NCI-H2107 (cell line): ENCODE data around the gene KNTC1.
"Not testable (repeated sequence)": the region's sequence is repeated elsewhere in the genome, so short reads cannot be mapped to it uniquely, and the experiment has no call there.

Experiments used
- DNase-seq: peaks from one replicate; lab custom pipeline; 2025; lab: John Stamatoyannopoulos, UW

Gene KNTC1

DNA sequence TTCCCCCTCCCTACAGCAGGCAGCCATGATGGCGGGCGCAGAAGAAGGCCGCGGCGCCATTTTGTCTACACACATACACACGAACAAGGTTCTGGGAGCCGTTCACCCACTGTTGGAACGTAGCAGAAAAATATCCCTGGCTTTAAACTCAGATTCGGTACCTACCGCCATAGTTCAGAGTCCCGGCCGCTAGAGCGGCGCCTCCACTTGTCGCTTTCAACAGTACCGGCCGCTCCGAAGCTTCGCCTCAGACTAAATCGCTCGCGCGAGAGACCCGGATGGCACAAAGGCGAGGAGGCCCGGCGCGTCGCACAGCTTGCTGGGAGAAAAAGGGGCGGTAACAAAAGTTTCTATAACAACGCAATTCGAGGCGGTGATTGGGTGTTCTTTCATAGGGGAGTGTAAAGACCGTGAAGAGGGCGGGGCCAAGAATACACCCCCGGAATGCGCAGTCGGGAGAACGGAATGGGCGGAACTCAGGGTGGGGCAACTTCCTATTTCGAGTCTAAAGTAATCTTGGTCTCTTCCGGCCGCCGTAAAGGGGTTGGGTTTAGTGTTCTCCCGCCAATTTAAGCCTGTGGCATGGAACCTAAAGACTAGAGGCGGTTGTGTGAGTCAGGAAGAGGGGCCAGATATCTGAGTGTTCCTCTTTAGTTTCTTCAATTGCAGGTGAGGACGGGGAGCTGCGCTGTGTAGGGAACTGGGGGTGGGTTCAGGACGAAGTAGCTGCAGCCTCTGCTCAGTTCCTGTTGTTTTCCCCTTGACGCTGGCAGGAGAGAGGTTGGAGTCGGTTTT lies at the start of gene KNTC1, which contains the start of gene RSRC2:
Gene KNTC1, plus strand, starts transcription at position 567 of the 795 bp plus-strand sequence. CDS start 2,815 bp downstream, outside the sequence.
Gene RSRC2, minus strand, starts transcription at position 254 of the 795 bp plus-strand sequence. Its CDS starts 83 bp downstream, at position 171.
- peak; percentile 99 for DNase-seq

GRCh38 chr12:122480753-122481152 lies 46.3 kb upstream of the KNTC1 start:
- DNase-seq = no peak

GRCh38 chr12:122481861-122482260 lies 45.2 kb upstream of the KNTC1 start:
- DNase-seq = no peak

DNA sequence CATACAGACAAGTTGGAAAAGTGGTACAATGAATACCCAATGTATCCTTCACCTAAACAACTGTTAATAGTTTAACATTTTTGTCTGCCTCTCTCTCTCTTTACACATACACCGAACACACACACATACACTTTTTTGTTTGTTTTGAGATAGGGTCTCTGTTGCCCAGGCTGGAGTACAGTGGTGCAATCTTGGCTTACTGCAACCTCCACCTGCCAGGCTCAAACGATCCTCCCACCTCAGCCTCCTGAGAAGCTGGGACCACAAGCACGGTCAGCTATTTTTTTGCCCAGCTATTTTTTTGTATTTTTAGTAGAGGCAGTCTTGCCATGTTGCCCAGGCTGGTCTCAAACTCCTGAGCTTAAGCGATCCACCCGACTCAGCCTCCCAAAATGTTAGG lies 43.1 kb upstream of the KNTC1 start:
- no peak for DNase-seq

DNA sequence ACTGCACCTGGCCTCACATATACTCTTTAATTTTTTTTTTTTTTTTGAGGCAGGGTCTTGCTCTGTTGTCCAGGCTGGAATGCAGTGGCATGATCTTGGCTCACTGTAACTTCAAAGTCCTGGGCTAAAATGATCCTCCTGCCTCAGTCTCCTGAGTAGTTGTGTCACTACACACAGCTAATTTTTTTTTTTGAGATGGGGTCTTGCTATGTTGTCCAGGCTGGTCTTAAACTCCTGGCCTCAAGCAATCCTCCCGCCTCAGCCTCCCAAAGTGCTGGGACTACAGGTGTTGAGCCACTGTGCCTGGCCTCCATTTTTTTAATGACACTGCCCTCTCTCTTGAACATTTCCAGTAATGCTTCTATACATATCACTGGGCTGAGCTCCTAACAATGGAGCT lies 42.7 kb upstream of the KNTC1 start:
- not testable (repeated sequence) for DNase-seq

DNA sequence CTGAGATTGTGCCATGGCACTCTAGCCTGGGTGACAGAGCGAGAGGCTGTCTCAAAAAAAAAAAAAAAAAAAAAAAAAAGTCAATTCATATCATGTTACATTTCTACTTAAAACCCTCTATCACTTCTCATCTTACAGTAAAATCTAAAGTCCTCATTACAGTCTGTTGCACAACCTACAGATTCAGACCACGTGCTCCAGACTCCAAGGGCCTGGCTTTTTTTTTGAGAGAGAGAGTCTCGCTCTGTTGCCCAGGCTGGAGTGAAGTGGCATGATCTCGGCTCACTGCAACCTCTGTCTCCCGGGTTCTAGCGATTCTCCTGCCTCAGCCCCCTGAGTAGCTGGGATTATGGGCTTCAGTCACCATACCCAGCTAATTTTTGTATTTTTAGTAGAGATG lies 40.7 kb upstream of the KNTC1 start:
- peak; percentile 48 for DNase-seq

DNA sequence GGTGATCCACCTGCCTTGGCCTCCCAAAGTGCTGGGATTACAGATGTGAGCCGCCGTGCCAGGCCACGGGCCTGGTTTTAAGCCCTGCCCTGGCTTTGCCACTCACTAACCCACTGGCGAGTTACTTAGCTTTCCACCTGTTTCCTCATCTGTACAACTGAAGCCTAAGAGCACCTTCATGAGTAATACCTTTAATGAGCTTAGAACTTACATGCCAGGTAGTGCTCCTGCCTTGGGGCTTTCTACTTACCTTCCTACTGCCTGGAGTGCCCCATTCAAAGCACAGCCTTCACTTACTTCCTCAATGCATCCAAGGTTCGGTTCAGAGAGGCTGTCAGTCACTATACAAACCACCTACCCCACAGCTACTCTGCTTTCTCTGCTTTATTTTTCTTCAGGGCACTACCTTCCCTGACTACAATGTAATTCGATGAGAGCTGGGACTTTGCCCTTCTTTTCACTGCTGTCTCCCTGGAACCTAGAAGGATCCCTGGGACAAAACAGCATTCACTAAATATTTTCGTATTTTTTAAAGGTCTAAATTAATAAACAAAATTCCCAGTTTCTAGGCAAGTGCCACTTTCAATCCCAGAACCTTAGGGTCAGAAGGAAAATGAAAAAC lies 40.1 kb upstream of the KNTC1 start:
- DNase-seq = no peak

GRCh38 chr12:122487807-122488206 lies 39.2 kb upstream of the KNTC1 start:
- DNase-seq = not testable (repeated sequence)

DNA sequence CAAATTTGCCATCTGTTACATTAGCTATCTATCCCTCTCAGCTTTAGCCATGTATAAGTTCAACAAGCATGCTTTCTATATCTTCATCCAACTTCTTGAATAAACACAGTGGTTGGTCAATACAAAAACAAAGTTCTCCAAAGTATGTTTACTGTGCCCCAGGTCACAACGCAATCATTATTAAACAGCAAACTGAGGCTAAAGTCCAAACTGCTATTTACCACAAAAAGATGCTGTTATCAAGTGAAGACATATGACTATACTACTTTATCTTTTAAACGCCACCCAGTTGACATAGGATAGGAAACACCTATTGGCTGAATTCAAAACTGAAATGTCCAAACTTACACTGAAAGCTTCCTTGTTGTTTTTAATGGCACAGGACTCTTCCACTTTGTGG lies 38.0 kb upstream of the KNTC1 start:
- no peak for DNase-seq

- DNase-seq = no peak
These were observed 35.1 kb upstream of the KNTC1 start for GRCh38 chr12:122491991-122492390.

GRCh38 chr12:122493222-122493621 lies 33.8 kb upstream of the KNTC1 start:
- not testable (repeated sequence) for DNase-seq

- DNase-seq = no peak
These were observed 31.8 kb upstream of the KNTC1 start for GRCh38 chr12:122495258-122495657.

GRCh38 chr12:122499991-122500684 lies 26.9 kb upstream of the KNTC1 start:
- DNase-seq = peak; percentile 78

- DNase-seq = peak; percentile 99
These were observed 26.2 kb upstream of the KNTC1 start, which contains the start of gene ZCCHC8 for GRCh38 chr12:122500685-122501488. Gene ZCCHC8, minus strand, starts transcription at chr12:122500932. Its CDS starts 92 bp downstream, at chr12:122500840.

- no peak for DNase-seq
These were observed 25.5 kb upstream of the KNTC1 start for GRCh38 chr12:122501489-122501989.

DNA sequence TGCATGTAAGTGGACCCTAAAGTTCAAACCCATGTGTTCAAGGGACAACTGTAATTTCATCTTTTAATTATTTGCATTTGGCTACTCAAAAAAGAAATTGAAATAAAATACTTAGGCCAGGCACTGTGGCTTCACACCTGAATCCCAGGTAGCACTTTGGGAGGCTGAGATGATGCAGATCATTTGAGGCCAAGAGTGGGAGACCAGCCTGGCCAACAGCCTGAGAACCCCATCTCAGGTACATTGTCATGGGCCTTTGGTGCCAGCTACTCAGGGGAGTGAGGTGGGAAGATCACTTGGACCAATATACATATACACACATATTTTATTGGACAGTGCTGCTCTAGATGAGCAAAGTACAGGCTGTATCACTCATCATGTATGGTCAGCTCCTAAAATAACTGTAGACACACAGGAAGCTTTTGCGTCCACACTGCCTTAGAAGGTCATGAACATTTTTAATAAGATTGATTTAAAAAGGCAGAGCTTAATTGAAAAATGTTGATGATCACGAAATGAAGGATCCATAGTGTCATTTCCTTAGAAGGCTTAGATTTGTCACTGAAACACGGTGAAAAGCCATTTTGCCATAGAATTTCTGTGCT lies 23.8 kb upstream of the KNTC1 start:
- no peak for DNase-seq

- no peak for DNase-seq
These were observed 23.1 kb upstream of the KNTC1 start for GRCh38 chr12:122503783-122504590.

DNA sequence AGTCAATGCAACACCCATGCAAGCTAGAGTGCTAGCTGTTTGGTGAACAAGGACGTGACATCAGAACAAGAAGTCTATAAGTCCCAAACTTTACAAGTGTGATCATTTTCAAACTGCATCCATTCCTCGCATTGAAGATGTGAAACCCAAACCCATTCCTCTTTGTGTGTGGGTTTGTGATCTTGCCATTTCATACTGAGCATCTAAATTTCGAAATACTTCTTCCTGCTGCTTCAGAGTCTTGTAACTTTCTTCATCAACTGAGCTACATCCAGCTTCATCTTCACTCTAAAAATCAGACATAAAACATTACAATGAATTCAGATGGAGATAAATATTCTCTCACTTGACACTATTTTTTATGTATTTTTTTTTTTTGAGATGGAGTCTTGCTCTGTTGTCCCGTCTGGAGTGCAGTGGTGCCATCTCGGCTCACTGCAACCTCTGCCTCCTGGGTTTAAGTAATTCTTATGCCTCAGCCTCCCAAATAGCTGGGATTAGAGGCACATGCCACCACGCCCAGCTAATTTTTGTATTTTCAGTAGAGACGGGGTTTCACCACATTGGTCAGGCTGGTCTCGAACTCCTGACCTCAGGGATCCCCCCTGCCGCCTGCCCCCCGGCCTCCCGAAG lies 21.5 kb upstream of the KNTC1 start:
- DNase-seq = no peak

DNA sequence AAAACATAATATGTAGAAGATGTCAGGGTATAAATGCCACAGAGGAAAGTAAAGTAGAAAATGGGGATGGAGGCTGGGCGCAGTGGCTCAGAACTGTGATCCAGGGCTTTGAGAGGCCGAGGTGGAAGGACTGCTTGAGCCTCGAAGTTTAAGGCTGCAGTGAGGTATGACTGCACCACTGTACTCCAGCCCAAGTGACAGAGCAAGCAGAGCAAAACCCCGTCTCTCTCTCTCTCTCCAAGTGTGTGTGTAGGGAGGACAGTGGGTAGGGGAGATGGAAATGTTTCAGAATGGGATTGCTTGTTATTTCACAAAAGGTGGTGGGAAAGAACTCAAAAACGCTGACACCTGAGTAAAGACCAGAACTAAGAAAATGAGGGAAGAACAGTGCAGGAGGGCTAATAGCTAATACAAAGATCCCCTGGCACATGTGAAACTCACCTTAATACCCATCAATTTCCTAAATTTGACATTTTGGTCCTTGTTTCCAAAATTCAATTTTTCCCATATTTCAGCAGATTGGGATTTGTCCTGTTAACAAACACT lies 20.6 kb upstream of the KNTC1 start:
- DNase-seq = no peak

DNA sequence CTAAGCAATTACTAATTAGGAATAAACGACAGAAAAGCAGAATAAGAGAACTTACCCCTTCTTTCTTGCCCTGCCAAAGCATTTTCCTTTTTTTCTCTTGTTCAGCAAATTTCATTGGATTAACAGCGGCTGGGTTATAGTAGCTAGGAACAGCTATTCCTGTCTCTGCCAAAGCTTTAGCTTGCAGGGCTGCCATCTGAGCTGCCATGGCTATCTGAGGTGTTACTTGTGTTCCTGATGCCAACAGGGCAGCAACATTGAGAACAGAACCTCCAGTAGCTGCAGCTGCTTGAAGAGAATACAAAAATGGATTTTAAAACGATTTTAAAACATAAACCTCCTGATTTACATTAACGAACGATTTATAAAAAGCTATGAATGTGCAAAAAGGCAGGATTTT lies 18.9 kb upstream of the KNTC1 start:
- DNase-seq = no peak
